ENCODE measurements around the gene PLEKHG7. TPM values are rescaled to one million over a fixed set of nuclear protein-coding genes. Genes with fewer than 3 reads are reported as not detected.

Gene PLEKHG7
- total RNA-seq, 2 donors from 2014 or later = not detected

DNA sequence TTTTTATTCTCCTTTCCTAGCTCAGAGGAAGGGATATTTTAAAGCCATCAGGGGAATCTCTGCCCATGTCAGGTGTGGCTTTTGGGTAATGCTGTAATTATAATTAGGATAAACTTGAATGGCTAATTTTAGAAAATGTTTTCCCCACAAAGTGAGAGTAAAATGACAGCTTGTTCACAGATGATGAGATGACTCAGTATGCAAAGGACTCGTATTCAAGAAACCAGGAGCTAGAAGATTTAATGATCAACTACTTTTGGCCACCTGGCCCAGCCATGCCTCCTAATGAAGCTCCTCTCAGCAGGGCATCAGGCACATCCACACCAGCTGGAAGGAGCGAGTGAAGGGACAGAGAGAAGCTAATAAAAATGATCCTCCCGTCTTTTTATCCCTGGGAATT is 29.0 kb upstream of the PLEKHG7 start:
- H3K9ac ChIP-seq (ENCODE audit: extremely low read depth, low read length, poor library complexity, severe bottlenecking) = no peak overlapping the region
- Mint-ChIP-seq H3K4me3 (no peak overlapping the region), H3K27me3 (ENCODE audit: insufficient read depth) (no peaks in the 10 kb centered on the region), H3K27ac (no peak overlapping the region), H3K9me3 (peaks cover 8% of the 10 kb centered on the region), H3K36me3 (ENCODE audit: low read depth) (no peaks in the 10 kb centered on the region), H3K4me1 (no peaks in the 10 kb centered on the region)
- H3K27ac ChIP-seq (ENCODE audit: low read depth, low read length) = no peak overlapping the region
- 95 to 96% methylated on average over 3 of the region's 3 CpGs for WGBS, 2 experiments (ENCODE audit: insufficient coverage in 1 of 2, insufficient read length in 1 of 2)
- no peaks in the 10 kb centered on the region for H3K36me3 ChIP-seq (ENCODE audit: control insufficient read depth, insufficient read depth, low read length)
- H3K4me1 ChIP-seq (ENCODE audit: control insufficient read depth, insufficient read depth, low read length) = no peaks in the 10 kb centered on the region
- TF ChIP-seq, protein P1, sequence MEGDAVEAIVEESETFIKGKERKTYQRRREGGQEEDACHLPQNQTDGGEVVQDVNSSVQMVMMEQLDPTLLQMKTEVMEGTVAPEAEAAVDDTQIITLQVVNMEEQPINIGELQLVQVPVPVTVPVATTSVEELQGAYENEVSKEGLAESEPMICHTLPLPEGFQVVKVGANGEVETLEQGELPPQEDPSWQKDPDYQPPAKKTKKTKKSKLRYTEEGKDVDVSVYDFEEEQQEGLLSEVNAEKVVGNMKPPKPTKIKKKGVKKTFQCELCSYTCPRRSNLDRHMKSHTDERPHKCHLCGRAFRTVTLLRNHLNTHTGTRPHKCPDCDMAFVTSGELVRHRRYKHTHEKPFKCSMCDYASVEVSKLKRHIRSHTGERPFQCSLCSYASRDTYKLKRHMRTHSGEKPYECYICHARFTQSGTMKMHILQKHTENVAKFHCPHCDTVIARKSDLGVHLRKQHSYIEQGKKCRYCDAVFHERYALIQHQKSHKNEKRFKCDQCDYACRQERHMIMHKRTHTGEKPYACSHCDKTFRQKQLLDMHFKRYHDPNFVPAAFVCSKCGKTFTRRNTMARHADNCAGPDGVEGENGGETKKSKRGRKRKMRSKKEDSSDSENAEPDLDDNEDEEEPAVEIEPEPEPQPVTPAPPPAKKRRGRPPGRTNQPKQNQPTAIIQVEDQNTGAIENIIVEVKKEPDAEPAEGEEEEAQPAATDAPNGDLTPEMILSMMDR (conservative IDR thresholded peaks at IDR 0.05) = no peak
- H3K27me3 ChIP-seq (ENCODE audit: control insufficient read depth, insufficient read depth, low read length, poor library complexity, severe bottlenecking) = no peaks in the 10 kb centered on the region
- H3K4me3 ChIP-seq (ENCODE audit: low read length) = no peak overlapping the region
- H3K9me3 ChIP-seq (ENCODE audit: control insufficient read depth, low read length) = no peaks in the 10 kb centered on the region
- no peak for DNase-seq

DNA sequence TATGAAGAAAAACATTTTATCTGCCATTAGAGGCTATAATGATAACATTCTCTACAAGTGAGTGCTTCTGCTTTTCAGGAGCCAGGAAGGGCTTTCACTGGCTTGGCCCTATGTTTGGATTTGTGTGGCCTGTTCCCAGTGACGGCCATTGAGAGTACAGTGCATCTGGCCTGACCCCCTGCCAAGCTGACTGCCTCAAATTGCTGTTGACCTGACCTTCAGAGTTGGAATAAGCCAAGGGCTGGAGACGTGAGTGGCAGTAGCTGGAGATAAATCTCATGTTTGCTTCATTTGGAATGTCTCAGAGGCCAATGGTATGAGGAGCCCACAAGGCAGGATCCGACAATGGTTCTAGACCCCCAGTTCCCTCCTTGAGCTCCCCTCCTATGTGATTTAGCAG is 28.3 kb upstream of the PLEKHG7 start:
- WGBS, 2 experiments (ENCODE audit: insufficient coverage in 1 of 2, insufficient read length in 1 of 2) = 57 to 59% methylated on average over 3 of the region's 3 CpGs
- Histone ChIP-seq H3K9ac (ENCODE audit: extremely low read depth, low read length, poor library complexity, severe bottlenecking) (no peak overlapping the region), H3K36me3 (ENCODE audit: control insufficient read depth, insufficient read depth, low read length) (no peaks in the 10 kb centered on the region), H3K27me3 (ENCODE audit: control insufficient read depth, insufficient read depth, low read length, poor library complexity, severe bottlenecking) (no peaks in the 10 kb centered on the region), H3K4me1 (ENCODE audit: control insufficient read depth, insufficient read depth, low read length) (no peaks in the 10 kb centered on the region), H3K27ac (ENCODE audit: low read depth, low read length) (no peak overlapping the region), H3K4me3 (ENCODE audit: low read length) (no peak overlapping the region), H3K9me3 (ENCODE audit: control insufficient read depth, low read length) (no peaks in the 10 kb centered on the region)
- H3K27ac Mint-ChIP-seq = no peak overlapping the region
- H3K9me3 Mint-ChIP-seq = peaks cover 9% of the 10 kb centered on the region
- H3K27me3 Mint-ChIP-seq (ENCODE audit: insufficient read depth) = no peaks in the 10 kb centered on the region
- TF ChIP-seq, protein P1 (conservative IDR thresholded peaks at IDR 0.05) = no peak
- DNase-seq = no peak
- no peaks in the 10 kb centered on the region for H3K36me3 Mint-ChIP-seq (ENCODE audit: low read depth)
- H3K4me3 Mint-ChIP-seq = no peak overlapping the region
- H3K4me1 Mint-ChIP-seq = no peaks in the 10 kb centered on the region

DNA sequence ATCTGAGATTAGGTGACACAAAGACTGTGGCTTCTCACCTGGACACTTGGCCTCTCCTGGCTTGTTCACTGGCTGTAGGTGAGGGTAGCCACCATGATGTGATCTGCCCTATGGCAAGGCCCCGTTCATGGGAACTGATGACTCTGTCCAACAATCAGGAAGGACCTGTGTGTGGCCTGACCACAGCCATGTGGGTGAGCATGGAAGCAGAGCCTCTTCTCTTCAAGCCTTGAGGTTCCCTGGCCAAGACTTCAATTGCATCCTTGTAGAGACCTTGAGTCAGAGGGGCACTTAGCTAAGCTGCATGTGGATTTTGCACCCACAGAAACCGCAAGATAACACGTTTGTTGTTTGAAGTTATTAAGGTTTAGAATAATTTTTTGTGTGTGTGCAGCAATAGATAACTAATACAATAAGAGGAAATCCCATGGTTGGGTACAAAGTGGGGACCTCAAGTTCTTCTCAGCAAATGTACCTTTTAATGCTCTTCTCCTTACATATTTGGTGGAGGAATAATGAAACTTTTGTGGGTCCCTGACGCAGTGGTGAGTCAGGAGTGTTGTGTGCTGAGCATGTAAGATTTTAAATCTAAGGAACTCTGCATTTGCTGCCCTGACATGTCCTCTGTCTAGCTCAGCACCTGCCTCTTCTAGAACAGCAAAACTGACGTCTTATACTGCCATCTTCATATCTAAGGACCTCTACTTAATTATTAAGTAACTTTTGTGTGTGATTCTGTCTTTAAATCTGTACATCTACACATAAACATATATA is 27.5 kb upstream of the PLEKHG7 start:
- no peak for DNase-seq
- Mint-ChIP-seq H3K36me3 (ENCODE audit: low read depth) (no peaks in the 10 kb centered on the region), H3K4me3 (no peak overlapping the region), H3K27ac (no peak overlapping the region), H3K4me1 (no peaks in the 10 kb centered on the region), H3K27me3 (ENCODE audit: insufficient read depth) (no peaks in the 10 kb centered on the region), H3K9me3 (peaks cover 9% of the 10 kb centered on the region)
- Histone ChIP-seq H3K9me3 (ENCODE audit: control insufficient read depth, low read length) (no peaks in the 10 kb centered on the region), H3K4me1 (ENCODE audit: control insufficient read depth, insufficient read depth, low read length) (no peaks in the 10 kb centered on the region), H3K27ac (ENCODE audit: low read depth, low read length) (no peak overlapping the region), H3K36me3 (ENCODE audit: control insufficient read depth, insufficient read depth, low read length) (no peaks in the 10 kb centered on the region), H3K27me3 (ENCODE audit: control insufficient read depth, insufficient read depth, low read length, poor library complexity, severe bottlenecking) (no peaks in the 10 kb centered on the region), H3K9ac (ENCODE audit: extremely low read depth, low read length, poor library complexity, severe bottlenecking) (no peak overlapping the region), H3K4me3 (ENCODE audit: low read length) (no peak overlapping the region)
- TF ChIP-seq, protein P1 (conservative IDR thresholded peaks at IDR 0.05) = no peak
- 95 to 97% methylated on average over 3 to 4 of the region's 5 CpGs for WGBS, 2 experiments (ENCODE audit: insufficient coverage in 1 of 2, insufficient read length in 1 of 2)
